ES-I3 (cell line): ENCODE measurements around the gene HUS1B.
"Not testable (repeated sequence)": the region's sequence is repeated elsewhere in the genome, so short reads cannot be mapped to it uniquely, and the experiment has no call there.

Experiments
- H3K36me3 ChIP-seq: 2 replicates; pipeline ENCODE4 v1.6.1; 2013; ENCODE audit warnings: mild to moderate bottlenecking, low read length, control low read depth, moderate library complexity; ENCODE audit not compliant: insufficient read depth
- H3K4me1 ChIP-seq: 2 replicates; pipeline ENCODE4 v1.6.1; 2013; ENCODE audit warnings: mild to moderate bottlenecking, control low read depth, low read length; ENCODE audit not compliant: insufficient read depth
- H3K9ac ChIP-seq: 2 replicates; pipeline ENCODE4 v1.6.1; 2013; ENCODE audit warnings: low read depth, mild to moderate bottlenecking, low read length, moderate library complexity
- H3K9me3 ChIP-seq: 2 replicates; pipeline ENCODE4 v1.6.1; 2013; ENCODE audit warnings: mild to moderate bottlenecking, low read length, moderate library complexity; ENCODE audit not compliant: control insufficient read depth, insufficient read depth

Gene HUS1B

GRCh38 chr6:656460-657252 lies at the start of gene HUS1B:
HUS1B (minus strand) TSS chr6:657100; CDS start chr6:656944, 156 bp downstream.
- Histone ChIP-seq H3K9ac (no peak within 1 kb of the TSS), H3K36me3 (no peaks in the 10 kb centered on the region), H3K9me3 (no peaks in the 10 kb centered on the region), H3K4me1 (peaks cover 21% of the 10 kb centered on the region)

DNA sequence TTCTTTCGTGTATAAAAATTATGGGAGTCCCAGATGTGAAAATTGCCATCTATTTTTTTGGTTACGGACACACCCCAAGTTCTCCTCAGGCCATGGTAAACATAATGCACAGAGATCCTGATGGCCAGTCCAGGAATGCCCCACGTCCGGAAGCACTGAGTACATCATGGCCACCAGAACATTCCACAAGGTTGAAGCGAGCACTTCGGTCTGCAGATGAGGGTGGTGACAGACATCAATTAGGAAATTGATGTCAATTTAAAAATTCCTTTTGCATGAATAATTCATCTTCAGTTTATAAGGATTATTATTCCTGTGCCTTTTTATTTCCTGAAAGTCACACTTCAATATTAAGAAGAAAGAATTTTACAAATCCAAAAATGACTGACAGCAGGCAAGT lies 49.2 kb upstream of the HUS1B start:
- no peaks in the 10 kb centered on the region for H3K36me3 ChIP-seq
- no peaks in the 10 kb centered on the region for H3K9me3 ChIP-seq
- peaks cover 17% of the 10 kb centered on the region for H3K4me1 ChIP-seq
- H3K9ac ChIP-seq: no peak overlapping the region

DNA sequence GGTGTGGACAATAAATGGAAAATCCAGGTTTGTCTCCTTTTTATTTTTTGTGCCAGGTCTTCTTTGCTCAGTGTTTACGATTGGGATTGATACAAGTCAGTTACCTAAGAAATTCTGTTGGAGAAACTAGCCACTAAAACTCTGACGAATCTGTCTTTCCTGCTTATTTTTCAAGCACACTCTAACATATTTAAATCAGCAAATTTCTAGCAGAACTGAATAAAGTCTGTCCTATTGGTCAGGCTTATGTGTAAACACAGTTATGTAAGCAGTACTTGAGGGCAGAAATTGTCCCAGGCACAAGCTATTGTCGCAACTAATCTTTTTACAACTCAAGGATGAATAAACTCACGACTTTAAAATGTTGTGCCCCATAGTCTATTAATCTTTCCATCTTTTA lies 48.1 kb upstream of the HUS1B start:
- Histone ChIP-seq H3K4me1 (peaks cover 25% of the 10 kb centered on the region), H3K9ac (no peak overlapping the region), H3K36me3 (no peaks in the 10 kb centered on the region), H3K9me3 (no peaks in the 10 kb centered on the region)

DNA sequence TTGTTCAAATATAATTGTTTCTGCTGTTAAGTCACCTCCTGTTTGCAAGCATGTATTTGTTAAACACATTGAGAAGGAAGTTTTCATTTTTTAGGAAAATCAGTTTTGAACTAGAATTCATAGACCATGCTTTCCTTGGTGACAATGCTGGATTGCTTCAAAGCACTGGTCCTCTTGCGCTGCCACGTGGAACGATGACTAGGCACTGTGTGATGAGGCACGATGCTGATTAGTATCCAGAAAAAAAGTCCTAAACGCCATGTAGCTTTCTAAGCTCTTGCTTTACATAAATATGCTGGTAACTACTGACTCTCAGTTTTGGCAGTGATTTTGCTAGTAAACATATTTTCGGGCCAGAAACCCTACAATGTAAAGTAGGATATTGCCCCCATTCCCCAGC lies 47.1 kb upstream of the HUS1B start:
- Histone ChIP-seq H3K36me3 (no peaks in the 10 kb centered on the region), H3K4me1 (peaks cover 25% of the 10 kb centered on the region), H3K9ac (no peak overlapping the region), H3K9me3 (no peaks in the 10 kb centered on the region)

- Histone ChIP-seq H3K36me3 (no peaks in the 10 kb centered on the region), H3K9me3 (no peaks in the 10 kb centered on the region), H3K4me1 (peaks cover 25% of the 10 kb centered on the region), H3K9ac (no peak overlapping the region)
Observed at GRCh38 chr6:703552-703951, 46.7 kb upstream of the HUS1B start.

DNA sequence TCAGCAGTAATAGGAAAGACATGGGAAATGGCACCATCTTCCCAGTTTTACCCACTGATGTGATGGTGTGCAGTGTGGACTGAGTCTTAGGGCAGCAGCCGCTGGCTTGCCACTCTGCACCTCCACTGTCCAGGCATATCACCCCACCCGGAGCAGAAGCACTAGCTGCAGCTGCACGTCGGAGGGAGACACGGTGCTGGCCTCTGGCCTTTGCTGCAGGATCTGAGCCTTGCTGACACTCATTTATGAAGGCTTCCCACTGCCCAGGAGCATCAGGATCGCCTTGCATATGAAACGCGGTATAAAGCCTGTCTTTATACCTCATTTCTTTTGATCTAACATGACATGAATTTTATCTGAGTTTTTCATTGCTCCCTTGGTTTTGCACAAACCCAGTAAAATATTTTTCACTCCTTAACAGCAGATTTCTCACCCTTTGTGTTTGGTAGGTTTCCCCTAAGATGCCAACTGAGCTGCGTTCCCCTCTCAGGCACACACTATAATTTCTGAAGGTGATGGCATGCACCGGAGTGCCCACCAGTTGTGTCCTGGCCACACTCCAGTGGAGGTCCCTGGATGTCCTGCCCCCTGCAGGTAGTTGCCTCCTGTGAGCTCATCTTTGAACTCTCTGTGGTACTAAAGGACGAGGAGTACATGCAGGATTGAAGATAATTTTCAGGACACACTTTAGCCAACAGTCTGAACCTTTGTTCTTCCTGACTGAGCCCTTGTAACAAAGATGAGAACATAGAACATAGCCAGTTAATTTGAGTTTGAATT lies 45.0 kb upstream of the HUS1B start:
- H3K4me1 ChIP-seq: peaks cover 20% of the 10 kb centered on the region
- no peaks in the 10 kb centered on the region for H3K36me3 ChIP-seq
- no peak overlapping the region for H3K9ac ChIP-seq
- H3K9me3 ChIP-seq: no peaks in the 10 kb centered on the region

- H3K9ac ChIP-seq: no peak overlapping the region
- no peaks in the 10 kb centered on the region for H3K36me3 ChIP-seq
- H3K9me3 ChIP-seq: no peaks in the 10 kb centered on the region
- H3K4me1 ChIP-seq: peaks cover 20% of the 10 kb centered on the region
Observed at GRCh38 chr6:701215-701614, 44.3 kb upstream of the HUS1B start.

DNA sequence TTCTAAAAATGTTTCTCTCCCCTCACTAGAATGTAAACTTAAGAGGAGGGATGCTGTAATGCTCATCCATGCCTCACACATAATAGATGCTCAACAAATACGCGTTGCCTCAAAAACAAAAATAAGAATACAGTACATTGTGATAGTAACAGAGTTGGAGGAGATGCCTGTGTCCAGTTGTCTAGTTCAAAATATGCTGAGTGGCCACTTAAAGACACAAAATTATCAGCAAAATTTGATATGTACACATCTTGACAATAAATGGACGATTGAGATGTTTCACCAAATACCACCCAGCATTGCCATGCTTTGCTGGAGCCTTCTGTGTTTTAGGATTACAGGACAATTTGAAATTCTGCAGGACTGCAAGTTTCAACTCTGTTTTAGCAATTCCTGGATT lies 43.6 kb upstream of the HUS1B start:
- no peaks in the 10 kb centered on the region for H3K36me3 ChIP-seq
- H3K9ac ChIP-seq: no peak overlapping the region
- peaks cover 20% of the 10 kb centered on the region for H3K4me1 ChIP-seq
- no peaks in the 10 kb centered on the region for H3K9me3 ChIP-seq

DNA sequence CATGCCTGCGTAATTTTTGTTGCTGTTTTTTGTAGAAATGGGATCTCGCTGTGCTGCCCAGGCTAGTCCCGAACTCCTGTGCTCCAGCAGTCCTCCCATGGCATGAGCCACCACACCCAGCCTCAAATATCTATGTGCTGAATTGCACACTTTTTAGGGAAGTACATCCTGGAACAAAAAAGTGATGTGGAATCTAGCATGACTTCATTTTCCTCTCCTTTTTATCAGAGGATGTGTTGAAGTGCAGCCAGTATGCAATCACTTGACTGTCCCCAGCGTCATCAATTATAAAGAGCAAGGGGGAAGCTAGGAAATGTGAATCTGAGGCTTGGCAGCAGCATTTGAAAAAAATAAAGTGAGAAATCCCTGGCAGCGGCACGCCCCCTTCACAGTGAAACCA lies 42.4 kb upstream of the HUS1B start:
- Histone ChIP-seq H3K4me1 (peaks cover 20% of the 10 kb centered on the region), H3K9me3 (no peaks in the 10 kb centered on the region), H3K36me3 (no peaks in the 10 kb centered on the region), H3K9ac (no peak overlapping the region)

- not testable (repeated sequence) for H3K9me3 ChIP-seq, H3K36me3 ChIP-seq, H3K9ac ChIP-seq, H3K4me1 ChIP-seq
Observed at GRCh38 chr6:694431-695126, 37.7 kb upstream of the HUS1B start.

DNA sequence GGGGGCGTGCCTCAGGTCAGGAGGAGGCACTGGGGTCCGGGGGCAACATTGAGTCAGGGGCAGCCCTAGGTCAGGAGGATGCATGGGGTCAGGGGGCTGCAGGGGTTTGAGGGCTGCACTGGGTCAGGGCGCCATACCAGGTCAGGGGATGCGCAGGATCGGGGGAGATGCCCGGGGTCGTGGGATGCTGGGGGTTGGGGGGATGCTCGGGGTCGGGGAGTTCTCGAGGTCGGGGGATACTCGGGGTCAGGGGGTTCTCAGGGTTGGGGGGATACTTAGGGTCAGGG lies 36.8 kb upstream of the HUS1B start:
- Histone ChIP-seq H3K9ac (peak overlapping the region; percentile 60; the same call in 1 of the 2 replicates), H3K4me1 (no peaks in the 10 kb centered on the region), H3K36me3 (no peaks in the 10 kb centered on the region), H3K9me3 (no peaks in the 10 kb centered on the region)

GRCh38 chr6:692858-693722 lies 36.2 kb upstream of the HUS1B start, which contains the start of gene EXOC2:
EXOC2 (minus strand) TSS chr6:693139; CDS start chr6:637818, 55,321 bp downstream.
- peak within 1 kb of the TSS; percentile 60 for H3K9ac ChIP-seq
- H3K4me1 ChIP-seq: no peaks in the 10 kb centered on the region
- H3K9me3 ChIP-seq: no peaks in the 10 kb centered on the region
- no peaks in the 10 kb centered on the region for H3K36me3 ChIP-seq

DNA sequence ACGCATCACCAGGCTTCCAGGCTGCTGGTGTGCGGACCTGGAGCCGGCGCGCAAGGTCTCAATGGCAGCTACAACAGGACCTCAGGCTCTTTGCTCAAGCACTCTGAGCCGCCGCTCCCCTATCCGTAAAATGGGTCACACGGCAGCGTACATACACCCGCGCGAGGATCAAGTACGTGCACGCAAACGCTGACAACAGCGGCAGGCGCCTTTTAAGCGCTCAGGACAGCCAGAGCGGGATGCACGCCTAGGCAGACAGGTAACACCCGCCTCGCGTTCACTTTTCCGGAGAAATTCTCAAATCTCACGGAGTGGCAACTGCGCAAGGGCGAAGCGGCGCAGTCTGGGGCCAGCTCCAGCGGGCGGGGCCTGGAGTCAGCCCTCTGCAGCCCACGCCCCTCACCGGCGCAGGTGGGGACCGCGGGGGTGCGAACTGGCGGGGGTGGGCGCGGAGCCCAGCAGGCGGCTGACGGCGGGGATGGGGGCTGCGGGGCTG lies 35.5 kb upstream of the HUS1B start:
- H3K36me3 ChIP-seq: no peaks in the 10 kb centered on the region
- H3K9ac ChIP-seq: peak overlapping the region; percentile 60
- no peaks in the 10 kb centered on the region for H3K4me1 ChIP-seq
- H3K9me3 ChIP-seq: no peaks in the 10 kb centered on the region

- Histone ChIP-seq H3K4me1 (peaks cover 14% of the 10 kb centered on the region), H3K36me3 (no peaks in the 10 kb centered on the region), H3K9ac (no peak overlapping the region), H3K9me3 (no peaks in the 10 kb centered on the region)
Observed at GRCh38 chr6:689223-689622, 32.3 kb upstream of the HUS1B start.
